ENCODE measurements around the gene ADGRD1.

GRCh38 chr12:130987151-130987931, 33.6 kb downstream of the ADGRD1 start:
- TF ChIP-seq POLR2A (IDR thresholded peaks at IDR 0.05) (no peak), CTCF (IDR thresholded peaks at IDR 0.05) (no peak)

Measured in breast epithelium (tissue), 3 donors.